ENCODE results near the gene KSR2.
A peak's percentile ranks its signal among the peaks of the same experiment; 100 is the strongest.

The KSR2 gene

GRCh38 chr12:117854339-117855012 is 114.3 kb downstream of the KSR2 start:
- peak in 1 of 2 experiments; percentile 27 for DNase-seq

GRCh38 chr12:117853600-117853999 is 115.2 kb downstream of the KSR2 start:
- DNase-seq: no peak

- DNase-seq: no peak
Measured at GRCh38 chr12:117850048-117850447, 118.7 kb downstream of the KSR2 start.

- DNase-seq: no peak
Measured at GRCh38 chr12:117847371-117847770, 121.4 kb downstream of the KSR2 start.

GRCh38 chr12:117845271-117845904 is 123.4 kb downstream of the KSR2 start:
- DNase-seq: no peak

GRCh38 chr12:117844114-117844830 is 124.5 kb downstream of the KSR2 start:
- DNase-seq: no peak

GRCh38 chr12:117842630-117843029 is 126.2 kb downstream of the KSR2 start:
- no peak for DNase-seq

- DNase-seq: no peak
Measured at GRCh38 chr12:117842220-117842619, 126.6 kb downstream of the KSR2 start.

- DNase-seq: no peak
Measured at GRCh38 chr12:117837737-117838050, 131.1 kb downstream of the KSR2 start.

- peak; percentile 51 to 75 for DNase-seq
Measured at GRCh38 chr12:117836999-117837736, 131.6 kb downstream of the KSR2 start.

GRCh38 chr12:117836476-117836875 is 132.3 kb downstream of the KSR2 start:
- no peak for DNase-seq

- no peak for DNase-seq
Measured at GRCh38 chr12:117835156-117835555, 133.6 kb downstream of the KSR2 start.

GRCh38 chr12:117832459-117833457 is 136.0 kb downstream of the KSR2 start:
- DNase-seq: no peak

GRCh38 chr12:117830471-117830870 is 138.3 kb downstream of the KSR2 start:
- no peak for DNase-seq

GRCh38 chr12:117829108-117829507 is 139.7 kb downstream of the KSR2 start:
- DNase-seq: no peak

GRCh38 chr12:117827660-117828059 is 141.1 kb downstream of the KSR2 start:
- DNase-seq: no peak

- DNase-seq: no peak
Measured at GRCh38 chr12:117825827-117826226, 143.0 kb downstream of the KSR2 start.

- no peak for DNase-seq
Measured at GRCh38 chr12:117821480-117822175, 147.2 kb downstream of the KSR2 start.

- DNase-seq: no peak
Measured at GRCh38 chr12:117820216-117820907, 148.4 kb downstream of the KSR2 start.

GRCh38 chr12:117819160-117819559 is 149.6 kb downstream of the KSR2 start:
- no peak for DNase-seq

- no peak for DNase-seq
Measured at GRCh38 chr12:117818400-117818799, 150.4 kb downstream of the KSR2 start.
